Measurements from ENCODE around the gene CABLES2.
A peak's percentile ranks its signal among the peaks of the same experiment; 100 is the strongest.

The CABLES2 gene

GRCh38 chr20:62368392-62368975 is 38.6 kb downstream of the CABLES2 start:
- H3K27ac ChIP-seq (ENCODE audit: low read depth, low read length, poor library complexity, severe bottlenecking), result no peak overlapping the region

GRCh38 chr20:62367633-62368391 is 39.3 kb downstream of the CABLES2 start:
- no peaks in the 10 kb centered on the region for H4K20me1 ChIP-seq (ENCODE audit: insufficient read depth, low read length)
- no peak overlapping the region; the same call in 1 of the 2 replicates for H3K9ac ChIP-seq (ENCODE audit: low read length)
- no peak overlapping the region for H3K27ac ChIP-seq (ENCODE audit: low read depth, low read length, poor library complexity, severe bottlenecking)

More at GRCh38 chr20:62368392-62368975, 38.6 kb downstream of the CABLES2 start:
- TF ChIP-seq EZH2 (IDR thresholded peaks at IDR 0.05; ENCODE audit: borderline replicate concordance, low read length), result no peak
- TF ChIP-seq CTCF (IDR thresholded peaks at IDR 0.05; ENCODE audit: low read length), result no peak
- Histone ChIP-seq H3K27me3 (ENCODE audit: insufficient read depth, low read length) (peaks cover 22% of the 10 kb centered on the region; the same call in 1 of the 2 replicates), H3K4me2 (ENCODE audit: low read length) (no peak overlapping the region; the same call in 1 of the 2 replicates), H3K79me2 (ENCODE audit: insufficient read depth, low read length) (no peaks in the 10 kb centered on the region), H2AFZ (ENCODE audit: low read length) (no peak overlapping the region), H3K9ac (ENCODE audit: low read length) (no peak overlapping the region), H3K36me3 (ENCODE audit: insufficient read depth, low read length) (no peaks in the 10 kb centered on the region), H3K9me3 (ENCODE audit: low read length) (no peaks in the 10 kb centered on the region), H3K4me3 (ENCODE audit: low read depth, low read length, poor library complexity, severe bottlenecking) (no peak overlapping the region), H3K9me2 (ENCODE audit: low read depth, low read length) (no peaks in the 10 kb centered on the region), H3K4me1 (ENCODE audit: insufficient read depth, low read length, severe bottlenecking) (peaks cover 16% of the 10 kb centered on the region), H3F3A (ENCODE audit: insufficient read depth, low read length) (no peaks in the 10 kb centered on the region), H4K20me1 (ENCODE audit: insufficient read depth, low read length) (no peaks in the 10 kb centered on the region)

GRCh38 chr20:62367136-62367632 is 39.9 kb downstream of the CABLES2 start, which contains the start of gene LAMA5:
TSS of gene LAMA5 (minus strand) at chr20:62367312. CDS start at chr20:62367245, 67 bp downstream.
- no peak for TF ChIP-seq EZH2 (IDR thresholded peaks at IDR 0.05; ENCODE audit: borderline replicate concordance, low read length)
- TF ChIP-seq CTCF (IDR thresholded peaks at IDR 0.05; ENCODE audit: low read length), result no peak
- H3K9ac ChIP-seq (ENCODE audit: low read length), result peak within 1 kb of the TSS; percentile 63
- no peak within 1 kb of the TSS for H3K27ac ChIP-seq (ENCODE audit: low read depth, low read length, poor library complexity, severe bottlenecking)
- H3K9me3 ChIP-seq (ENCODE audit: low read length), result no peaks in the 10 kb centered on the region
- no peak within 1 kb of the TSS for H2AFZ ChIP-seq (ENCODE audit: low read length)
- no peaks in the 10 kb centered on the region for H3F3A ChIP-seq (ENCODE audit: insufficient read depth, low read length)
- no peaks in the 10 kb centered on the region for H3K9me2 ChIP-seq (ENCODE audit: low read depth, low read length)
- H3K4me3 ChIP-seq (ENCODE audit: low read depth, low read length, poor library complexity, severe bottlenecking), result peak within 1 kb of the TSS; percentile 65
- H3K4me2 ChIP-seq (ENCODE audit: low read length), result peak within 1 kb of the TSS; percentile 84
- peaks cover 22% of the 10 kb centered on the region; the same call in 1 of the 2 replicates for H3K27me3 ChIP-seq (ENCODE audit: insufficient read depth, low read length)
- peaks cover 16% of the 10 kb centered on the region for H3K4me1 ChIP-seq (ENCODE audit: insufficient read depth, low read length, severe bottlenecking)
- no peaks in the 10 kb centered on the region for H3K79me2 ChIP-seq (ENCODE audit: insufficient read depth, low read length)
- no peaks in the 10 kb centered on the region for H4K20me1 ChIP-seq (ENCODE audit: insufficient read depth, low read length)
- H3K36me3 ChIP-seq (ENCODE audit: insufficient read depth, low read length), result no peaks in the 10 kb centered on the region

More at GRCh38 chr20:62367633-62368391, 39.3 kb downstream of the CABLES2 start:
- H3K27me3 ChIP-seq (ENCODE audit: insufficient read depth, low read length), result peaks cover 22% of the 10 kb centered on the region; the same call in 1 of the 2 replicates
- peak overlapping the region; percentile 84 for H3K4me2 ChIP-seq (ENCODE audit: low read length)
- TF ChIP-seq CTCF (IDR thresholded peaks at IDR 0.05; ENCODE audit: low read length) (no peak), EZH2 (IDR thresholded peaks at IDR 0.05; ENCODE audit: borderline replicate concordance, low read length) (no peak)
- no peaks in the 10 kb centered on the region for H3K9me2 ChIP-seq (ENCODE audit: low read depth, low read length)
- peaks cover 16% of the 10 kb centered on the region for H3K4me1 ChIP-seq (ENCODE audit: insufficient read depth, low read length, severe bottlenecking)
- H3K36me3 ChIP-seq (ENCODE audit: insufficient read depth, low read length), result no peaks in the 10 kb centered on the region
- no peaks in the 10 kb centered on the region for H3K9me3 ChIP-seq (ENCODE audit: low read length)
- peak overlapping the region; percentile 50 for H3K4me3 ChIP-seq (ENCODE audit: low read depth, low read length, poor library complexity, severe bottlenecking)
- no peaks in the 10 kb centered on the region for H3K79me2 ChIP-seq (ENCODE audit: insufficient read depth, low read length)
- no peak overlapping the region for H2AFZ ChIP-seq (ENCODE audit: low read length)
- H3F3A ChIP-seq (ENCODE audit: insufficient read depth, low read length), result no peaks in the 10 kb centered on the region

All from OCI-LY1 (cell line).